WTC11 (cell line): Measurements from ENCODE around the gene SMYD3.

Experiments used
- JUN ChIP-seq: sonication (generic); formaldehyde crosslinking; IDR thresholded peaks from 2 replicates; pipeline ENCODE4 v1.8.0; 2023; ENCODE audit warnings: mild to moderate bottlenecking, missing genetic modification reagents
- USF1 ChIP-seq: sonication (generic); formaldehyde crosslinking; IDR thresholded peaks from 2 replicates; pipeline ENCODE4 v1.8.0; 2022; ENCODE audit warnings: mild to moderate bottlenecking, missing genetic modification reagents
- ZNF232 ChIP-seq: sonication (generic); formaldehyde crosslinking; IDR thresholded peaks from 2 replicates; pipeline ENCODE4 v1.8.0; 2022; ENCODE audit warnings: mild to moderate bottlenecking, missing genetic modification reagents
- ZNF263 ChIP-seq: sonication (generic); formaldehyde crosslinking; IDR thresholded peaks from 2 replicates; pipeline ENCODE4 v1.8.1; 2022; ENCODE audit warnings: low read depth, mild to moderate bottlenecking, moderate library complexity, missing genetic modification reagents
- TF ChIP-seq, protein P1 (sequence below): fragments of 200-600 bp; IDR thresholded peaks from 2 replicates; pipeline ENCODE4 v1.8.0; 2022; ENCODE audit warnings: antibody characterized with exemption
- TF ChIP-seq, protein P2 (sequence below): sonication (generic); formaldehyde crosslinking; IDR thresholded peaks from 2 replicates; pipeline ENCODE4 v1.8.1; 2023; ENCODE audit warnings: mild to moderate bottlenecking, moderate library complexity, missing genetic modification reagents
- TF ChIP-seq, protein P3 (sequence below): sonication (generic); formaldehyde crosslinking; IDR thresholded peaks from 2 replicates; pipeline ENCODE4 v1.8.0; 2022; ENCODE audit warnings: mild to moderate bottlenecking, missing genetic modification reagents

DNA sequence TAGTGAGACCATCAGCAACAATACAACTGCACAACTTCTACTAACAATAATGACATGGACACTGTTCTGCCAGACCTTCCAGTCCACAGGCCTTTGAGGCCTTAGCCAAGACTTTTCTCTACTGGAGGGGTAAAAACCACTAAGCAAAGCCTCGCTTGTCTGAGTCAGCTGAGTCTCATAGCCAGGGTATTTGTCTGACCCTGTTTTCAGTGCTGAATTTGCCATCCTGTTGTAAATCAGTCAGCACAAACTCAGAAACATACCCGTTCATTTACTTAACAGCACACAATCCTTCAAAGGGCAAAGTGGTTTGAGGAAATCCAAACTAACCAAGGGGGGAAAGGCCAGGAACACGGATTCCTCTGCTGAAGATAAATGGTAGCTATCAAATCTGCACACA is 537.8 kb downstream of the SMYD3 start:
- TF ChIP-seq ZNF232 (CRISPR knock-in tag) (no peak), JUN (no peak), ZNF263 (CRISPR knock-in tag) (no peak), USF1 (CRISPR knock-in tag) (no peak)
- TF ChIP-seq, protein P1, sequence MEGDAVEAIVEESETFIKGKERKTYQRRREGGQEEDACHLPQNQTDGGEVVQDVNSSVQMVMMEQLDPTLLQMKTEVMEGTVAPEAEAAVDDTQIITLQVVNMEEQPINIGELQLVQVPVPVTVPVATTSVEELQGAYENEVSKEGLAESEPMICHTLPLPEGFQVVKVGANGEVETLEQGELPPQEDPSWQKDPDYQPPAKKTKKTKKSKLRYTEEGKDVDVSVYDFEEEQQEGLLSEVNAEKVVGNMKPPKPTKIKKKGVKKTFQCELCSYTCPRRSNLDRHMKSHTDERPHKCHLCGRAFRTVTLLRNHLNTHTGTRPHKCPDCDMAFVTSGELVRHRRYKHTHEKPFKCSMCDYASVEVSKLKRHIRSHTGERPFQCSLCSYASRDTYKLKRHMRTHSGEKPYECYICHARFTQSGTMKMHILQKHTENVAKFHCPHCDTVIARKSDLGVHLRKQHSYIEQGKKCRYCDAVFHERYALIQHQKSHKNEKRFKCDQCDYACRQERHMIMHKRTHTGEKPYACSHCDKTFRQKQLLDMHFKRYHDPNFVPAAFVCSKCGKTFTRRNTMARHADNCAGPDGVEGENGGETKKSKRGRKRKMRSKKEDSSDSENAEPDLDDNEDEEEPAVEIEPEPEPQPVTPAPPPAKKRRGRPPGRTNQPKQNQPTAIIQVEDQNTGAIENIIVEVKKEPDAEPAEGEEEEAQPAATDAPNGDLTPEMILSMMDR, result no peak
- TF ChIP-seq, protein P2, sequence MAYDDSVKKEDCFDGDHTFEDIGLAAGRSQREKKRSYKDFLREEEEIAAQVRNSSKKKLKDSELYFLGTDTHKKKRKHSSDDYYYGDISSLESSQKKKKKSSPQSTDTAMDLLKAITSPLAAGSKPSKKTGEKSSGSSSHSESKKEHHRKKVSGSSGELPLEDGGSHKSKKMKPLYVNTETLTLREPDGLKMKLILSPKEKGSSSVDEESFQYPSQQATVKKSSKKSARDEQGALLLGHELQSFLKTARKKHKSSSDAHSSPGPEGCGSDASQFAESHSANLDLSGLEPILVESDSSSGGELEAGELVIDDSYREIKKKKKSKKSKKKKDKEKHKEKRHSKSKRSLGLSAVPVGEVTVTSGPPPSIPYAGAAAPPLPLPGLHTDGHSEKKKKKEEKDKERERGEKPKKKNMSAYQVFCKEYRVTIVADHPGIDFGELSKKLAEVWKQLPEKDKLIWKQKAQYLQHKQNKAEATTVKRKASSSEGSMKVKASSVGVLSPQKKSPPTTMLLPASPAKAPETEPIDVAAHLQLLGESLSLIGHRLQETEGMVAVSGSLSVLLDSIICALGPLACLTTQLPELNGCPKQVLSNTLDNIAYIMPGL (CRISPR knock-in tag), result no peak
- TF ChIP-seq, protein P3, sequence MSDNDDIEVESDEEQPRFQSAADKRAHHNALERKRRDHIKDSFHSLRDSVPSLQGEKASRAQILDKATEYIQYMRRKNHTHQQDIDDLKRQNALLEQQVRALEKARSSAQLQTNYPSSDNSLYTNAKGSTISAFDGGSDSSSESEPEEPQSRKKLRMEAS (CRISPR knock-in tag), result no peak
